Measurements from ENCODE around the gene TMOD4.
"Not testable (repeated sequence)": the region's sequence is repeated elsewhere in the genome, so short reads cannot be mapped to it uniquely, and the experiment has no call there.

Gene TMOD4

DNA sequence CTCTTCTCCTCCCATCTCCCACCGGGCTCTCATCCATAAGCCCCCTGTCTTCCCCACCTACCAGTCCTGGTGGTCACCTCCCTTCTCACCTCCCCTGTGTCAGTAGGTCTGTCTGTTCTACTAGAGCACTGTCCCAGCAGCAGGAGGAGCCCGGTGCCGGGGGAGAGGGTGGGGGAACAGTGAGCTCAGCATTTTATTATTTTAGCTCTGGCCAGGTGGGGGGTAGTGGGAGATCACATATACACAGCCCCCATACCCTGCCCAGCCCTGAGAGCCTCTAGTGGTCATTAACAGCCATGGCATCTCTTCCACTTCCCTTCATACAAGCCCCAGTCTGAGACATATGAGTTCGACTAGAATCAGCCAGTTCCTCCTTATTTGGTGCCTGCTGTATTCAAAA, at the start of gene TMOD4:
Gene TMOD4 (minus strand): TSS at position 119 of the 400 bp plus-strand sequence. CDS start 1,106 bp downstream, outside the sequence.
- TF ChIP-seq, protein P1, sequence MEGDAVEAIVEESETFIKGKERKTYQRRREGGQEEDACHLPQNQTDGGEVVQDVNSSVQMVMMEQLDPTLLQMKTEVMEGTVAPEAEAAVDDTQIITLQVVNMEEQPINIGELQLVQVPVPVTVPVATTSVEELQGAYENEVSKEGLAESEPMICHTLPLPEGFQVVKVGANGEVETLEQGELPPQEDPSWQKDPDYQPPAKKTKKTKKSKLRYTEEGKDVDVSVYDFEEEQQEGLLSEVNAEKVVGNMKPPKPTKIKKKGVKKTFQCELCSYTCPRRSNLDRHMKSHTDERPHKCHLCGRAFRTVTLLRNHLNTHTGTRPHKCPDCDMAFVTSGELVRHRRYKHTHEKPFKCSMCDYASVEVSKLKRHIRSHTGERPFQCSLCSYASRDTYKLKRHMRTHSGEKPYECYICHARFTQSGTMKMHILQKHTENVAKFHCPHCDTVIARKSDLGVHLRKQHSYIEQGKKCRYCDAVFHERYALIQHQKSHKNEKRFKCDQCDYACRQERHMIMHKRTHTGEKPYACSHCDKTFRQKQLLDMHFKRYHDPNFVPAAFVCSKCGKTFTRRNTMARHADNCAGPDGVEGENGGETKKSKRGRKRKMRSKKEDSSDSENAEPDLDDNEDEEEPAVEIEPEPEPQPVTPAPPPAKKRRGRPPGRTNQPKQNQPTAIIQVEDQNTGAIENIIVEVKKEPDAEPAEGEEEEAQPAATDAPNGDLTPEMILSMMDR (IDR thresholded peaks at IDR 0.05; ENCODE audit: low read depth, low read length, missing control alignments), result peak; percentile 63
- no peak within 1 kb of the TSS for H3K4me3 ChIP-seq (ENCODE audit: low read depth, low read length)
- no peak for DNase-seq (ENCODE audit: low read depth)

DNA sequence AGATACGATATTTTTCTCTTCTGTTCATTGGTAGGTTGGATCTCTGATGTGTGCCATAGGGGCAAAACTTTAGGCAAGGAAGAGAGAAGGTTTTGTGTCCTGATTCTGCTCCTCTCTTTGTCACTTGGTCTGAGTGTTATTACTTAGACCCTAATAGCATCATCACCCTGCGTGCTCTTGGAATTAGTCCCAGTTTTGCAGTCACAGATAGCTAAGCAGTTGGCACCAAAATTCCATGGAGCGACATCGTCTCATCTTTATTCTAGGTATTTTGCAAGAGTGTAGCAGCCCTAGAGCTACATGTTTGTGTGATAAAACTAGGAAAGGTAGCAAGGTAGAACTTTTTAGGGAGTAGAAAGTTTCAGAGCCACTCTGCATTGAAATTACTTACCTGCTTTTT, 46.3 kb upstream of the TMOD4 start:
- TF ChIP-seq, protein P1 (IDR thresholded peaks at IDR 0.05; ENCODE audit: low read depth, low read length, missing control alignments), result no peak
- no peak overlapping the region for H3K4me3 ChIP-seq (ENCODE audit: low read depth, low read length)
- no peak for DNase-seq (ENCODE audit: low read depth)

DNA sequence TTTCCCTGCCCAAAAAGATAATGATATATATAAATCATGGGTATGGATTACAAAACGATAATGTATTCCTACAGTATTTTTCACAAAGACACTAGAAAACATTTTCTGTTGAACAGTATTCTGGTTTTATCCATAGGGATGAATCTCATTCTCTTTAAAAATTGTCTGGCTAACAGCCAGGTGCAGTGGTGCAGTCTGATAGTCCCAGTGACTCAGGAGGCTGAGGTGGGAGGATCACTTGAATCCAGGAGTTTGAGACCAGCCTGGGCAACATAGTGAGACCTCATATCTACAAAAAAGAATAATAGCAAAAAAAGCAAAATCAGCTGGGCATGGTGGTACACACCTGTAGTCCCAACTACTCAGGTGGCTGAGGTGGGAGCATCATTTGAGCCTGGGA, 45.8 kb upstream of the TMOD4 start:
- DNase-seq (ENCODE audit: low read depth), result no peak
- TF ChIP-seq, protein P1 (IDR thresholded peaks at IDR 0.05; ENCODE audit: low read depth, low read length, missing control alignments), result no peak
- no peak overlapping the region for H3K4me3 ChIP-seq (ENCODE audit: low read depth, low read length)

DNA sequence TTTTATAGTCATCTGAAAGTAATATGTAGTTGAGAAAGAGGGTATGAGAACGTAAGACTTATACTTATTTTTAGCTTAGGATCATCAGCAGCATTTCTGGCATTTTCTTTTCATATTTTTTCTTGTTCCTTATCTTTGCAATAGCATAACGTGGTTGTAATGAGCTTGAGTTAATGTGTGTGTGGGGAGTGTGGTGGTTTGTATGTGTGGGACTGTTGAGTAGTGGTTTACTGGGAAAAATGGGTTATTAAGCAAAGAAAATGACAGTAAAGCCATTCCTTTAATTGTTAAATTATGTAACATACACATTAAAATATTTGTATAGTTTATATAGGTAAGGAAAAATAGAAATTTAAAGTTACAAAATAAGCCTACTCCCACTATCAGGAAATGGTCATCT, 37.8 kb upstream of the TMOD4 start:
- H3K4me3 ChIP-seq (ENCODE audit: low read depth, low read length), result no peak overlapping the region
- TF ChIP-seq, protein P1 (IDR thresholded peaks at IDR 0.05; ENCODE audit: low read depth, low read length, missing control alignments), result no peak
- no peak for DNase-seq (ENCODE audit: low read depth)

DNA sequence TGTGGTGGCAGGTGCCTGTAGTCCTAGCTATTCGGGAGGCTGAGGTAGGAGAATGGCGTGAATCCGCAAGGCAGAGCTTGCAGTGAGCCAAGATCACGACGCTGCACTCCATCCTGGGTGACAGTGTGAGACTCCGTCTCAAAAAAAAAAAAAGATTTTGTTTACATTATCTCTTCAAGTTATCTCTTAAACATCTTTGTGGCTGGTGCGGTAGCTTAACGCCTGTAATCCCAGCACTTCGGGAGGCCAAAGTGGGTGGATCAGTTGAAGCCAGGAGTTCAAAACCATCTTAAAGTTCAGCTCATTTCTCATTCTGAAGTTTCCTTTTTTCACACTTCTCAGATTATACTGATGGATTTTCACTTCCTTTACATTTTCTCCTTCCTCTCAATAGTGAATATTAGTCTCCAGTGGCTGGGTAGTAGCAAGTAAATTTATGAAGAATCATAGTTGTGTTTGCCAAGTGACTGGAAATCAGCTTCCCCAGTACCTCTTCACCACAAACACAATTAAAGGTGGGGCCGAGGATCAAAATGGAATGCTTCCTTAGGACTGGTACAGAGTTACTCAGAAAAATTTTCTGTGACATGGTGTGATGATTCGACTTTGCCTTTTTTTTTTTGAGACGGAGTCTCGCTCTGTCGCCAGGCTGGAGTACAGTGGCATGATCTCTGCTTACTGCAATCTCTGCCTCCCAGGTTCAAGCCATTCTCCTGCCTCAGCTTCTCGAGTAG, 36.4 kb upstream of the TMOD4 start:
- TF ChIP-seq, protein P1 (IDR thresholded peaks at IDR 0.05; ENCODE audit: low read depth, low read length, missing control alignments), result no peak
- no peak for DNase-seq (ENCODE audit: low read depth)
- no peak overlapping the region for H3K4me3 ChIP-seq (ENCODE audit: low read depth, low read length)

DNA sequence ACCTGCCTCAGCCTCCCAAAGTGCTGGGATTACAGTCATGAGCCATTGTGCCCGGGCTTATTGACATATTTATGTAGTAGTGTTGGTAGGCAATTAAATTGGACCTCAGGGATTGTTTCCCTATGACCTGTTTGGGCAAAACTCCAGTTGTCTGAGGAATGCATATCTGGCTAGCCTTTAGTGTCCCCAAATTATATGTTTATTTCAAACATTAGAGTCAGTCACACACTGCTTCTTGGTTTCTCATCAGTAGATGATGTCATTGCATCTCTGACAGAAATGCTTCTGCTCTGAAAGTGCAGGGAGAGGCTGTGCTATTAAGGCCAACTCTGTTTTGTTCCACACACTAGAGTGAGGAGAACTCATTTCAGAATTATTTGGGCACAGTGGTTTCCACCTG, 35.0 kb upstream of the TMOD4 start:
- no peak for DNase-seq (ENCODE audit: low read depth)

DNA sequence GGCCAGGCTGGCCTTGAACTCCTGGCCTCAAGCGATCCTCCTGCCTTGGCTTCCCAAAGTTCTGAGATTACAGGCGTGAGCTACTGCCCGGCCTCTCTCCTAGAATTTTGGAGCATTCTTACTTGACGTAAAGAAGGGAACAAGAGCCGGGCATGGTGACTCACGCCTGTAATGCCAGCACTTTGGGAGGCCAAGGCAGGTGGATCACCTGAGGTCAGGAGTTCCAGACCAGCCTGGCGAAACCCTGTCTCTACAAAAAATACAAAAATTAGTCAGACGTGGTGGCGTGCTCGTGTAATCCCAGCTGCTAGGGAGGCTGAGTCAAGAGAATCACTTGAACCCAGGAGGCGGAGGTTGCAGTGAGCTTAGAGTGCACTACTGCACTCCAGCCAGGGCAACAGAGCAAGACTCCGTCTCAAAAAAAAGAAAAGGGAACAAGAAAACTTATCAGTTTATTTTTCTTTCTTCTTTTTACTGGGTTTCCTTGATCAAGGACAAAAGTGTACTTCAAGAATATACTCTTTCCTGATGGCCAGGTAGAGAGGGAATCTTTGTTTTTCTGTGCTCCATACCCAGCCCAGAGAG, 29.7 kb upstream of the TMOD4 start:
- not testable (repeated sequence) for H3K4me3 ChIP-seq (ENCODE audit: low read depth, low read length); DNase-seq (ENCODE audit: low read depth)

More for the DNA sequence above, 35.0 kb upstream of the TMOD4 start:
- TF ChIP-seq, protein P1 (IDR thresholded peaks at IDR 0.05; ENCODE audit: low read depth, low read length, missing control alignments), result no peak
- H3K4me3 ChIP-seq (ENCODE audit: low read depth, low read length), result no peak overlapping the region
